K562 (cell line): Measurements from ENCODE around the gene ZCWPW1. TPM values are rescaled to one million over a fixed set of nuclear protein-coding genes. Genes with fewer than 3 reads are reported as not detected.

ENCODE experiments used
- ATAC-seq: fragments of 200-7000 bp; cut with Tn5 transposase; 3 replicates; pipeline ENCODE4 v1.9.1; 2020; ENCODE audit warnings: moderate library complexity
- BruUV-seq: library from RNA; stranded (reverse); fragments of 400-500 nt; replicated peaks from 2 replicates; lab custom pipeline; 2021; lab: Mats Ljungman, UMichigan
- CTCF ChIA-PET: fragments of 300-600 bp; formaldehyde crosslinking; extraction: SDS; loops from one replicate; lab custom pipeline; 2021; ENCODE audit warnings: low intra/inter-chr PET ratio; lab: Yijun Ruan, JAX
- POLR2A ChIA-PET: fragments of 300-600, 350-650 bp; sonication (Branson Sonifier 250); formaldehyde crosslinking; extraction: SDS; loops from one replicate; lab custom pipeline; 2021; ENCODE audit warnings: antibody characterized with exemption, inconsistent platforms; lab: Yijun Ruan, JAX
- DNase-seq, 4 experiments: peaks; one replicate each; pipeline versions ENCODE4 v3.0.0 to v3.0.0-alpha.2; 2011 to 2018; ENCODE audit warnings: low spot score in 3 of 4, mixed read lengths in 3 of 4; ENCODE audit errors: extremely low read depth in 1 of 4
- FAIRE-seq: peaks from 2 replicates; lab custom pipeline; 2011; peaks lifted over from hg19 to GRCh38; lab: Jason Lieb, UNC
- H2AFZ ChIP-seq: 2 replicates; pipeline ENCODE4 v1.6.0; 2011; ENCODE audit warnings: low read depth, low read length, control low read depth, inconsistent platforms
- H3K27ac ChIP-seq: fragments of 200-600 bp; 3 replicates; pipeline ENCODE4 v1.8.0; 2011; ENCODE audit warnings: low read depth, mild to moderate bottlenecking, control low read depth, inconsistent platforms, low read length, moderate library complexity, mixed read lengths; ENCODE audit errors: extremely low read depth
- H3K27me3 ChIP-seq, 2 experiments: fragments of 300-600 bp in 1 of 2; 2 replicates in 1 of 2; 3 replicates in 1 of 2; pipeline versions ENCODE4 v1.6.0 to v1.8.0; 2011; ENCODE audit warnings: inconsistent platforms in 2 of 2, low read length in 2 of 2, mild to moderate bottlenecking in 1 of 2, mixed read lengths in 1 of 2, moderate library complexity in 1 of 2; ENCODE audit not compliant: control insufficient read depth in 2 of 2, insufficient read depth in 2 of 2
- H3K36me3 ChIP-seq: fragments of 300-600 bp; 3 replicates; pipeline ENCODE4 v1.8.0; 2011; ENCODE audit warnings: mild to moderate bottlenecking, low read length, inconsistent platforms; ENCODE audit not compliant: control insufficient read depth, insufficient read depth
- H3K4me1 ChIP-seq, 2 experiments: fragments of 200-600 bp in 1 of 2; replicated peaks in 1 of 2; 2 replicates in 1 of 2; 3 replicates in 1 of 2; pipeline versions ENCODE4 v1.5.1 to v1.8.0; 2011; ENCODE audit warnings: inconsistent platforms in 2 of 2, low read length in 2 of 2, mild to moderate bottlenecking in 1 of 2, mixed read lengths in 1 of 2, moderate library complexity in 1 of 2; ENCODE audit not compliant: control insufficient read depth in 2 of 2, insufficient read depth in 2 of 2
- H3K4me2 ChIP-seq: 2 replicates; pipeline ENCODE4 v1.6.1; 2011; ENCODE audit warnings: low read length, control low read depth, inconsistent platforms, mixed read lengths; ENCODE audit not compliant: insufficient read depth
- H3K4me3 ChIP-seq: fragments of 200-600 bp; sonication (generic), shearing (Covaris generic); 2 replicates; pipeline ENCODE4 v1.5.1; 2016; ENCODE audit warnings: control low read depth, inconsistent platforms
- H3K79me2 ChIP-seq: fragments of 200-600 bp; 3 replicates; pipeline ENCODE4 v1.8.0; 2011; ENCODE audit warnings: low read length, inconsistent platforms; ENCODE audit not compliant: control insufficient read depth, insufficient read depth
- H3K9ac ChIP-seq, 2 experiments: 2 replicates each; pipeline versions ENCODE4 v1.6.0 to v1.6.1; 2011; ENCODE audit warnings: low read depth in 2 of 2, low read length in 2 of 2, control low read depth in 1 of 2, inconsistent platforms in 1 of 2, mild to moderate bottlenecking in 1 of 2, mixed read lengths in 1 of 2; ENCODE audit not compliant: insufficient read depth in 1 of 2
- H3K9me1 ChIP-seq: one replicate; pipeline ENCODE4 v1.6.0; 2011; ENCODE audit warnings: inconsistent platforms, mild to moderate bottlenecking, low read length, moderate library complexity; ENCODE audit not compliant: control insufficient read depth, insufficient read depth
- H3K9me3 ChIP-seq: replicated peaks from 2 replicates; pipeline ENCODE4 v1.5.1; 2011; ENCODE audit warnings: low read depth, low read length, inconsistent platforms; ENCODE audit not compliant: control insufficient read depth, insufficient read depth
- H4K20me1 ChIP-seq: replicated peaks from 2 replicates; pipeline ENCODE4 v1.6.1; 2011; ENCODE audit warnings: low read length, inconsistent platforms, mixed read lengths; ENCODE audit not compliant: control insufficient read depth, insufficient read depth
- POU5F1 ChIP-seq: fragments of 150-350 bp; IDR thresholded peaks from 2 replicates; pipeline ENCODE4 v1.6.1; 2014; ENCODE audit warnings: borderline replicate concordance, low read length, low read depth, mild to moderate bottlenecking; ENCODE audit not compliant: partially characterized antibody
- WHSC1 ChIP-seq: IDR thresholded peaks from one replicate; pipeline ENCODE4 v1.6.1; 2012; ENCODE audit warnings: low read length, control low read depth, inconsistent platforms
- WGBS: fragments of 100-300 bp; shearing (Covaris generic); methylation state at CpG from one replicate; pipeline ENCODE4 v1.1.6; 2016; ENCODE audit warnings: low coverage, mixed read lengths; ENCODE audit not compliant: insufficient coverage; ENCODE audit errors: missing lambda C conversion rate; 5-methylcytosine and 5-hydroxymethylcytosine counted together
- in situ Hi-C: fragments of 300-500 bp; cut with MboI; formaldehyde crosslinking; loops from 4 replicates; pipeline ENCODE4 v1.15.0; 2018; ENCODE audit warnings: inconsistent platforms, mixed read lengths
- intact Hi-C: fragments of 100-400 bp; cut with micrococcal nuclease; formaldehyde crosslinking; loops from 2 replicates; pipeline ENCODE4 v1.14.2; 2022
- polyA plus RNA-seq, 8 experiments: library from polyadenylated mRNA; depleted of rRNA in 4 of 8; stranded (reverse) in 5 of 8; unstranded in 3 of 8; fragments of >200 nt; fragmentation: Nextera tagmentation in 2 of 8; fragmentation: Illumina TruSeq in 1 of 8; extraction: Ambion mirVana in 2 of 8; extraction: Trizol in 1 of 8; gene quantifications; 2 replicates each; pipeline versions ENCODE4 v1.2.1 to v1.2.3, GENCODE V29; 2011 to 2014; ENCODE audit warnings: inconsistent platforms in 1 of 8, missing spikeins in 1 of 8
- total RNA-seq, 7 experiments: library from RNA; depleted of rRNA in 6 of 7; stranded (reverse); fragments of >200 nt in 6 of 7; fragmentation: Illumina TruSeq in 2 of 7; extraction: Trizol in 2 of 7; gene quantifications; 2 replicates each; pipeline versions ENCODE4 v1.2.1 to v1.2.3, GENCODE V29; 2011 to 2021; ENCODE audit warnings: low replicate concordance in 1 of 7
- TF ChIP-seq, protein P1 (sequence below), 2 experiments: fragments of 450-650 bp; formaldehyde crosslinking in 1 of 2; IDR thresholded peaks; 2 replicates each; pipeline versions ENCODE4 v1.4.0 to v1.6.1; 2014 to 2020; ENCODE audit warnings: mild to moderate bottlenecking in 2 of 2, borderline replicate concordance in 1 of 2, low read depth in 1 of 2

ZCWPW1 gene
- total and polyA plus RNA-seq, 9 of the 15 experiments (the other 6 are each of a cell fraction or from before 2014, with no cell fraction given), result 0.18 to 1.7 (median 1.2) TPM

DNA sequence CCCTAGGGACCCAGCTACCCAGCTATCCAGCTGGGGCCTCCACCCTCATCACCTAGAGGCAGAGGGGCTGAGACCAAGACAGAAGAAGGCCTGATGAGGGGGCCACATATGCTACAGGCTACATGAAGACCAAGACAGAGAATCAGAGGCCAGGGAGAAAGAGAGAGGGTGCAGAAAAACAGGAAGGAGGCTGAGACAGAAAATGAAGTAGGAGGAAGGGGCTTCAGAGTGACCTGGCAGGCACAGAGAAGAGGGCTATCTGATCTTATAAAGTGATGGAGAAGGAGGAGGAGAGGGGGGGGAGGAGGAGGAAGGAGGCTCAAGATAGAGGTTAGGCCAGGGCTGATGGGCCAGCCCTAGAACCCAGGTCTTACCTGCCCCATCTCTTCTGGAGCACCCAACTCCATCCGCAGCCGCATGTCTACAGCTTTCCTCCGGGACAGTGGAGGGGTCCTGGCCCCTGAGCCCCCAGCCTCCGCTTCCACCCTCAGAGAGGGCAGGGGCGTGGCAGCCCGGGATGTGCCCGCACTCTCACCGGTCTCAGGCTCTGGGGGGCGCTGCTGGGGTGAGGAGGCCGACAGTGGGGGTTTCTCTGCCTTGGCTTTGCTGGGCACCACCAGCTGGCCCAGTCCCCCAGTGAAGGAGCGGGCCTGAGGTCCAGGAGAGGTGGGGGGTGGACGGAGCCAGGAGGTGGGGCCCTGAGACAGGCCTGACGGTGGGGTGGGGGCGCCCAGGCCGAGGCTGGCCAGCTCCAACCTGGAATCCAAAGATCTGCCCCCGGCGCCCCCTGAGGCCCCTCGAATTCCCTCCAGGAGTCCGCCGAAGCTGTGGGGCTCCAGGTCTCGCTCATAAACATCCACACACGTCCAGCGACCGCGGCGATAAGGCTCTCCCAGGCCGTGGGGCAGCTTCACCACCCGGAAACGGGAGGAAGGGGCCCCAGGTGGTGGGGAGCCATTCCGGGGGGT is 48.7 kb upstream of the ZCWPW1 start (continued):
- no peak for TF ChIP-seq WHSC1

DNA sequence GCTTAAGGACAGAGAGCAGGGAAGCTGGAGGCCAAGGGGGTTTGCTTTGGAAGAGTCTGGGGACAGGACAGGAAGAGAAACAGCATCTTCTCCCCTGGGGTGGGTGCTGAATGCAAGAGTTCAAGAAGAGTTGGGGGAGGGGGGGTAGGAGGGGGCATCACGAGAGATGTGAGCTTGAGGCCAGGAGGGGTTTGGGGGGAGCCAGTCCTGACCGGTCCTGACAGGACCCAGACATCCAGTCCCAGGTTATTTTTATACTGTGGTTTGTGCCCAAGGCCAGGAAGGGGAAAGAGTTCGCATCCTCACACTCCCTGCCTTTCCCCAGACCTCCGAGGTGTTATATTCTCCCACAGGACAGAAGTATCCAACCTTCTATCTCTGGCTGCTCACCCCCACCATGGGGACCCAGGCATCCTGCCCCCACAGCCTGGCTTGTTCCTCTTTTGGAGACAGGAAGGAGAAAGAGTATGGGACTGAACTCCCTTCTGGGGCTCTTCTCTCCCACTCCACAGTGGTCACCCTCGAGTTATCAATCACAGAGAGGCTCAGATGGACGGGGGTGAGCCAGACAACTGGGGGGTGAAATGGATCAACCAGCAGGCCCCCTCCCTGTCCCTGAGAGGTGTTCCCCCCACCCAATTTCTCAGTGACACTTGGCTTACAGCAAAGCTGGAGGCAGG is 47.7 kb upstream of the ZCWPW1 start:
- peak overlapping the region; percentile 55 for H3K27ac ChIP-seq
- TF ChIP-seq POU5F1, result no peak
- TF ChIP-seq, protein P1, sequence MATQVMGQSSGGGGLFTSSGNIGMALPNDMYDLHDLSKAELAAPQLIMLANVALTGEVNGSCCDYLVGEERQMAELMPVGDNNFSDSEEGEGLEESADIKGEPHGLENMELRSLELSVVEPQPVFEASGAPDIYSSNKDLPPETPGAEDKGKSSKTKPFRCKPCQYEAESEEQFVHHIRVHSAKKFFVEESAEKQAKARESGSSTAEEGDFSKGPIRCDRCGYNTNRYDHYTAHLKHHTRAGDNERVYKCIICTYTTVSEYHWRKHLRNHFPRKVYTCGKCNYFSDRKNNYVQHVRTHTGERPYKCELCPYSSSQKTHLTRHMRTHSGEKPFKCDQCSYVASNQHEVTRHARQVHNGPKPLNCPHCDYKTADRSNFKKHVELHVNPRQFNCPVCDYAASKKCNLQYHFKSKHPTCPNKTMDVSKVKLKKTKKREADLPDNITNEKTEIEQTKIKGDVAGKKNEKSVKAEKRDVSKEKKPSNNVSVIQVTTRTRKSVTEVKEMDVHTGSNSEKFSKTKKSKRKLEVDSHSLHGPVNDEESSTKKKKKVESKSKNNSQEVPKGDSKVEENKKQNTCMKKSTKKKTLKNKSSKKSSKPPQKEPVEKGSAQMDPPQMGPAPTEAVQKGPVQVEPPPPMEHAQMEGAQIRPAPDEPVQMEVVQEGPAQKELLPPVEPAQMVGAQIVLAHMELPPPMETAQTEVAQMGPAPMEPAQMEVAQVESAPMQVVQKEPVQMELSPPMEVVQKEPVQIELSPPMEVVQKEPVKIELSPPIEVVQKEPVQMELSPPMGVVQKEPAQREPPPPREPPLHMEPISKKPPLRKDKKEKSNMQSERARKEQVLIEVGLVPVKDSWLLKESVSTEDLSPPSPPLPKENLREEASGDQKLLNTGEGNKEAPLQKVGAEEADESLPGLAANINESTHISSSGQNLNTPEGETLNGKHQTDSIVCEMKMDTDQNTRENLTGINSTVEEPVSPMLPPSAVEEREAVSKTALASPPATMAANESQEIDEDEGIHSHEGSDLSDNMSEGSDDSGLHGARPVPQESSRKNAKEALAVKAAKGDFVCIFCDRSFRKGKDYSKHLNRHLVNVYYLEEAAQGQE (IDR thresholded peaks at IDR 0.05; ENCODE audit: borderline replicate concordance), result peak; percentile 46
- TF ChIP-seq, protein P1 (CRISPR knock-in tag; IDR thresholded peaks at IDR 0.05; ENCODE audit: low read depth), result no peak
- BruUV-seq, result no TSS peak
- peak overlapping the region; percentile 76 to 94 for H3K9ac ChIP-seq
- H3K79me2 ChIP-seq, result peaks cover 58% of the 10 kb centered on the region
- POLR2A ChIA-PET, result interaction anchor here (1.0 to 1.8 kb wide), 4 partner anchors 14 to 109 kb away, joined by 3 to 4 read pairs (median 3); no protein-coding TSS in a partner anchor
- H3K9me1 ChIP-seq, result peaks cover 6% of the 10 kb centered on the region
- no peaks in the 10 kb centered on the region for H3K9me3 ChIP-seq
- H2AFZ ChIP-seq, result no peak overlapping the region
- 17% methylated on average over 4 of the region's 6 CpGs for WGBS
- peak overlapping the region; percentile 86 for H3K4me2 ChIP-seq
- DNase-seq (peak in 2 of 4 experiments; percentile 20 to 25), ATAC-seq (no peak), FAIRE-seq (no peak)
- H3K36me3 ChIP-seq, result peaks cover 52% of the 10 kb centered on the region
- intact Hi-C loops (no loop called here), in situ Hi-C loops (no loop called here)
- peaks cover 44 to 81% of the 10 kb centered on the region in 2 experiments for H3K4me1 ChIP-seq
- H3K27me3 ChIP-seq, result no peaks in the 10 kb centered on the region
- H4K20me1 ChIP-seq, result peaks cover 19% of the 10 kb centered on the region
- H3K4me3 ChIP-seq, result peak overlapping the region; percentile 86
- CTCF ChIA-PET, result no interaction called here
